ENCODE results near the gene TNXB. TPM values are rescaled to one million over a fixed set of nuclear protein-coding genes. Genes with fewer than 3 reads are reported as not detected.
"Not testable (repeated sequence)": the region's sequence is repeated elsewhere in the genome, so short reads cannot be mapped to it uniquely, and the experiment has no call there.

The TNXB gene
- total RNA-seq, 4 donors from 2014 or later = 10.5 to 102 (median 31.0) TPM

GRCh38 chr6:32005991-32006529, 103.1 kb downstream of the TNXB start:
- H3K36me3 ChIP-seq; H3K27me3 ChIP-seq; H3K4me1 ChIP-seq; H3K4me3 ChIP-seq; DNase-seq; H3K9me3 ChIP-seq; intact Hi-C loops (cut with DNase I); H3K27ac ChIP-seq: not testable (repeated sequence)
- 80% methylated on average over 6 of the region's 8 CpGs; no CpG with 5 or more reads in 1 of the 2 donors for WGBS, 2 donors

GRCh38 chr6:32005538-32005880, 103.6 kb downstream of the TNXB start:
- intact Hi-C loops (cut with DNase I); DNase-seq: not testable (repeated sequence)

GRCh38 chr6:32004864-32005537, 104.1 kb downstream of the TNXB start:
- H3K27ac ChIP-seq; H3K9me3 ChIP-seq; H3K36me3 ChIP-seq; H3K4me1 ChIP-seq; intact Hi-C loops (cut with DNase I); H3K4me3 ChIP-seq; H3K27me3 ChIP-seq; DNase-seq: not testable (repeated sequence)
- 57% methylated on average over 8 of the region's 13 CpGs; no CpG with 5 or more reads in 1 of the 2 donors for WGBS, 2 donors

More at GRCh38 chr6:32005538-32005880, 103.6 kb downstream of the TNXB start:
- not testable (repeated sequence) for H3K27ac ChIP-seq, H3K36me3 ChIP-seq, H3K4me1 ChIP-seq, H3K9me3 ChIP-seq, H3K4me3 ChIP-seq, H3K27me3 ChIP-seq
- WGBS, 2 donors = 14% methylated on average over 1 of the region's 9 CpGs; no CpG with 5 or more reads in 1 of the 2 donors

DNA sequence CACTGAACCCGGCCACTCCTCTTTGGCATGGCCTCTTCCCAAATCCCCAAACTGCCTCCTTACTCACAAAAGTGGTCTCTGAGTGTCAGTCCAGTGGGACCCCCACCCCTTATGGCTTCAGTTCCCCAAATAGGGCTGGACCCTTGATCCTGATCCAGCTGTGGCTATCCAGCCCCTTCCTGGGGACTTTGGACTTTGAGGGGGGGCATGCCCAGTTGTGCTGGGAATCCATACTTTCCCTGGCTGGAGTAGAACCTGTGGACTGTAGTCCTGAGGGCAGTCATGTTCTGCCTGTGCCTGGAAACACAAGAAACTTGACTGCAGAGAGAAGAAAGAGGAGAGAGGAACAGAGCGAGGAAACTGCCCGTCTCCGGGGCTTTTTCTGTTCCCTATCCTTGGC, 104.7 kb downstream of the TNXB start:
- DNase-seq; H3K36me3 ChIP-seq; H3K9me3 ChIP-seq; H3K27me3 ChIP-seq; H3K4me1 ChIP-seq; H3K4me3 ChIP-seq; H3K27ac ChIP-seq; intact Hi-C loops (cut with DNase I): not testable (repeated sequence)
- WGBS, 2 donors = 68% methylated on average over 3 of the region's 4 CpGs; no CpG with 5 or more reads in 1 of the 2 donors

- H3K27me3 ChIP-seq; H3K4me1 ChIP-seq; DNase-seq; H3K4me3 ChIP-seq; H3K27ac ChIP-seq; H3K9me3 ChIP-seq; H3K36me3 ChIP-seq; intact Hi-C loops (cut with DNase I): not testable (repeated sequence)
- WGBS, 2 donors = no CpG with 5 or more reads among the region's 7 CpGs
Observed at GRCh38 chr6:32003301-32003700, 105.8 kb downstream of the TNXB start.

DNA sequence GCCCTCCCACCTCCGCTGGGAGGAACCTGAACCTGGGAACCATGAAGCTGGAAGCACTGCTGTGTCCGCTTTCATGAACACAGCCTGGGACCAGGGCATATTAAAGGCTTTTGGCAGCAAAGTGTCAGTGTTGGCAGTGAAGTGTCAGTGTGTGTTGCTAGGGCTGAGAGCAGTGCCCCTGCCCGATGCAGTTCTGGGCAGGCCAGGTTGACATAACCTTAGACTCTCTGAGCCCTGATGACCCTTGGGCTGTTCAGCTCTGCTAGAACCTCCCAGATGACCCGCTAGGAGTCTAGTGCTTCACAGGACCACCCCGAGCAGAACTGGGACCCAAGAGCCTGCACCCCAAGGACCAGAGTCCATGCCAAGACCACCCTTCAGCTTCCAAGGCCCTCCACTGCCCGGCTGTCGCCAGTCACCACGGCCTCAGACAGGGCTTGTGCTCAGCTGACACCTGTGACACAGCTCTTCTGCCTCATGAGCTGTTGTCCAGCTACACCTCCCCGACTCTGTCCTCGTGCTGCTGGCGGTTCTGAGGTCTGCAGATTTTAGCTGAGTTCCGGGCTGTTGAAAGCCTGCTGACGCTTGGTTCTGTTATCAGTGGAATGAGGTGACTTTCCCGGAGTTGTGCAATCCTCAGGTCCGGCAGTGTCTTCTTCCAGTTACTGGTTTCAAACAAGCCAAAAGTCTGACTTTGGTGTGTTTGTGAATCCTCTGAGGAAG, 106.4 kb downstream of the TNXB start:
- H3K27me3 ChIP-seq; H3K4me3 ChIP-seq; intact Hi-C loops (cut with DNase I); DNase-seq; H3K36me3 ChIP-seq; H3K4me1 ChIP-seq; H3K9me3 ChIP-seq; H3K27ac ChIP-seq: not testable (repeated sequence)
- no CpG with 5 or more reads among the region's 15 CpGs for WGBS, 2 donors

GRCh38 chr6:31996385-31996784, 112.8 kb downstream of the TNXB start:
- H3K9me3 ChIP-seq; intact Hi-C loops (cut with DNase I); H3K36me3 ChIP-seq; H3K27me3 ChIP-seq; H3K4me3 ChIP-seq; H3K27ac ChIP-seq; H3K4me1 ChIP-seq; DNase-seq: not testable (repeated sequence)
- no CpG with 5 or more reads among the region's 6 CpGs for WGBS, 2 donors

GRCh38 chr6:31994421-31994820, 114.7 kb downstream of the TNXB start:
- H3K27ac ChIP-seq; H3K4me3 ChIP-seq; DNase-seq; H3K27me3 ChIP-seq; intact Hi-C loops (cut with DNase I); H3K36me3 ChIP-seq; H3K4me1 ChIP-seq; H3K9me3 ChIP-seq: not testable (repeated sequence)
- WGBS, 2 donors = no CpG with 5 or more reads among the region's 14 CpGs

Small RNA genes lying within 50 kb of the gene (small RNA-seq; reads per million reads assigned to genes)
- gene RNA5SP206 = 0 reads per million in 4 donors

Other genes starting within 250 kb of the TNXB start
- 10 to 100 TPM; 13.6 to 23.6 (median 17.3) TPM for gene NEU1, start 246.5 kb downstream of the TNXB start, total RNA-seq
- gene SLC44A4, start 230.3 kb downstream of the TNXB start, total RNA-seq = 1 to 10 TPM in 2 of 4 donors, under 1 TPM in 1, not detected in 1; 0.38 to 3.6 (median 1.3) TPM
- gene EHMT2, start 211.6 kb downstream of the TNXB start, total RNA-seq = 10 to 100 TPM; 23.4 to 34.5 (median 27.4) TPM
- 1 to 10 TPM in 2 of 4 donors, under 1 TPM in 2; 0.83 to 2.8 (median 1.0) TPM for gene ZBTB12, start 207.3 kb downstream of the TNXB start, total RNA-seq
- 10 to 100 TPM in 2 of 4 donors, 1 to 10 TPM in 2; 1.1 to 15.2 (median 6.4) TPM for gene C2, start 181.6 kb downstream of the TNXB start, total RNA-seq
- gene CFB, start 163.2 kb downstream of the TNXB start, total RNA-seq = 10 to 100 TPM; 10.4 to 81.1 (median 22.4) TPM
- gene NELFE, start 150.4 kb downstream of the TNXB start, total RNA-seq = 10 to 100 TPM; 52.6 to 83.9 (median 64.4) TPM
- 10 to 100 TPM; 24.6 to 32.4 (median 26.8) TPM for gene SKIC2, start 150.2 kb downstream of the TNXB start, total RNA-seq
- 10 to 100 TPM in 1 of 4 donors, 1 to 10 TPM in 3; 7.8 to 13.2 (median 8.8) TPM for gene DXO, start 137.2 kb downstream of the TNXB start, total RNA-seq
- 10 to 100 TPM in 1 of 4 donors, 1 to 10 TPM in 3; 2.0 to 11.8 (median 5.2) TPM for gene C4A, start 127.3 kb downstream of the TNXB start, total RNA-seq
- 1 to 10 TPM; 2.2 to 7.4 (median 5.2) TPM for gene C4B, start 94.5 kb downstream of the TNXB start, total RNA-seq
- gene CYP21A2, start 70.9 kb downstream of the TNXB start, total RNA-seq = under 1 TPM in 1 of 4 donors, not detected in 3; 0.22 TPM
- 10 to 100 TPM; 27.3 to 45.4 (median 30.0) TPM for gene ATF6B, start 18.9 kb upstream of the TNXB start, total RNA-seq
- gene FKBPL, start 20.9 kb upstream of the TNXB start, total RNA-seq = 10 to 100 TPM in 1 of 4 donors, 1 to 10 TPM in 3; 5.9 to 16.7 (median 6.8) TPM
- gene PRRT1, start 42.6 kb upstream of the TNXB start, total RNA-seq = under 1 TPM in 3 of 4 donors, not detected in 1; 0.35 to 0.87 (median 0.57) TPM
- 100 to 1,000 TPM in 1 of 4 donors, 10 to 100 TPM in 3; 17.3 to 133 (median 23.7) TPM for gene PPT2, start 44.8 kb upstream of the TNXB start, total RNA-seq
- 10 to 100 TPM in 2 of 4 donors, 1 to 10 TPM in 2; 4.8 to 15.1 (median 8.2) TPM for gene EGFL8, start 55.3 kb upstream of the TNXB start, total RNA-seq
- gene AGPAT1, start 66.7 kb upstream of the TNXB start, total RNA-seq = 10 to 100 TPM; 17.6 to 34.0 (median 19.1) TPM
- 10 to 100 TPM; 20.8 to 59.0 (median 40.8) TPM for gene RNF5, start 69.1 kb upstream of the TNXB start, total RNA-seq
- 1 to 10 TPM in 3 of 4 donors, under 1 TPM in 1; 0.59 to 1.7 (median 1.4) TPM for gene AGER, start 74.9 kb upstream of the TNXB start, total RNA-seq
- 10 to 100 TPM; 27.1 to 40.2 (median 28.9) TPM for gene PBX2, start 80.9 kb upstream of the TNXB start, total RNA-seq
- 10 to 100 TPM in 2 of 4 donors, 1 to 10 TPM in 2; 1.6 to 14.1 (median 6.5) TPM for gene GPSM3, start 83.3 kb upstream of the TNXB start, total RNA-seq
- 10 to 100 TPM in 1 of 4 donors, 1 to 10 TPM in 3; 4.7 to 13.2 (median 5.9) TPM for gene NOTCH4, start 114.7 kb upstream of the TNXB start, total RNA-seq